ENCODE data around the gene MPRIP. TPM values are rescaled to one million over a fixed set of nuclear protein-coding genes. Genes with fewer than 3 reads are reported as not detected.

MPRIP gene
- total RNA-seq, 1 experiment from 2014 or later: 284 TPM

DNA sequence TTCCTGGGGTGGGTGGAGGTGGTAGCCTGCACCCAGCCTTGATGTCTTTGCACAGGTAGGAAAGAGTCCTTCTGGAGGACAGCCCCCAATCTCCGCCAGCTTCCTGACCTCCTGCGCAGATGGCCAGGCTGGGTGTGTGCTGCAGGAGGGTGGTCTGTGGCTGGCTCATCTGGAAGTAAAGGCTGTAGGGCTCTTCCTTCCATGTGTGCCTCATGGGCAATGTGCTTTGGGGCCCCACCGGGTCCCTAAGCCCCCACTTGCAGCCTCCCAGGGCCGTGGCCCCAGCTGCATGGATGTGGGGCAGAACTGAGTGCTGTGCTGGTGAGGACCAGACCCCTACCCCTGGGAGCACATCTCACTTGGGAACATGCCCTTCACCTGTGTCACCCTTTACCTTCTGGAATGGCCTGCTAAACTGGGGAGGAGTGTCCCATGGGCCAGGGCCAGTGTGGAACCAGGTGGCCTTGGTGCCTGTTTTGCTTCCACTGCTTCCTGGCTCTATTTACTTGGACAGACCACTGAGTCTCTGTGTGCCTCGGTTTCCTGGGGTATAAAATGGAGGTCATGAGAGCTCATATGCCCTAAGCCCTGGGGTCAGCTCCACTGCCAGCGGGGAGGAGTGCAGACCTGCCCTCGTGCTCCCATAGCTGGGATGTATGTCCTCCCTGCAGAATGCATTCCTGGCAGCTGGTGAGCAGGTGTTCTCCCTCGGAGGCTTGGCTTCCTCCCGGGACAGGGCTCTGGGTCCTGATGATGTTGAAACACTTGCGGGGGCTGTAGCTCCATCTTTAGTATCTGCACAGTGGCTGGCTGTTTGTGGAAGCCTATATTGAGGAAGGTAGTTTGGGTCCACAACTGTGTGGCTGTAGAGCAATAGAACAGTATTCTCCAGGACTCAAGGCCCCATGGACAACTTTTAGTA, 18.0 kb downstream of the MPRIP start:
- no TSS peak for BruUV-seq (replicated peaks)
- no peak overlapping the region for H3K4me3 ChIP-seq (ENCODE audit: low read depth, low read length)
- H3K4me1 Mint-ChIP-seq (ENCODE audit: low read depth, unreplicated experiment): peaks cover 17% of the 10 kb centered on the region
- peaks cover 3% of the 10 kb centered on the region; the same call in 1 of the 2 replicates for H3K36me3 ChIP-seq (ENCODE audit: control insufficient read depth, insufficient read depth, low read length)
- H3K27me3 Mint-ChIP-seq (ENCODE audit: insufficient read depth, unreplicated experiment): no peaks in the 10 kb centered on the region
- no peaks in the 10 kb centered on the region for H3K4me1 ChIP-seq
- TF ChIP-seq, protein P1, sequence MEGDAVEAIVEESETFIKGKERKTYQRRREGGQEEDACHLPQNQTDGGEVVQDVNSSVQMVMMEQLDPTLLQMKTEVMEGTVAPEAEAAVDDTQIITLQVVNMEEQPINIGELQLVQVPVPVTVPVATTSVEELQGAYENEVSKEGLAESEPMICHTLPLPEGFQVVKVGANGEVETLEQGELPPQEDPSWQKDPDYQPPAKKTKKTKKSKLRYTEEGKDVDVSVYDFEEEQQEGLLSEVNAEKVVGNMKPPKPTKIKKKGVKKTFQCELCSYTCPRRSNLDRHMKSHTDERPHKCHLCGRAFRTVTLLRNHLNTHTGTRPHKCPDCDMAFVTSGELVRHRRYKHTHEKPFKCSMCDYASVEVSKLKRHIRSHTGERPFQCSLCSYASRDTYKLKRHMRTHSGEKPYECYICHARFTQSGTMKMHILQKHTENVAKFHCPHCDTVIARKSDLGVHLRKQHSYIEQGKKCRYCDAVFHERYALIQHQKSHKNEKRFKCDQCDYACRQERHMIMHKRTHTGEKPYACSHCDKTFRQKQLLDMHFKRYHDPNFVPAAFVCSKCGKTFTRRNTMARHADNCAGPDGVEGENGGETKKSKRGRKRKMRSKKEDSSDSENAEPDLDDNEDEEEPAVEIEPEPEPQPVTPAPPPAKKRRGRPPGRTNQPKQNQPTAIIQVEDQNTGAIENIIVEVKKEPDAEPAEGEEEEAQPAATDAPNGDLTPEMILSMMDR (IDR thresholded peaks at IDR 0.05; ENCODE audit: insufficient read depth in 1 of 2, low read depth in 1 of 2, low read length in 1 of 2, severe bottlenecking in 1 of 2, unreplicated experiment in 1 of 2): no peak
- ChIA-PET POLR2A (no interaction called here), CTCF (no interaction called here)
- no peak overlapping the region for H3K27ac Mint-ChIP-seq (ENCODE audit: unreplicated experiment)
- H3K9me3 ChIP-seq: no peaks in the 10 kb centered on the region
- H3K9me3 Mint-ChIP-seq (ENCODE audit: unreplicated experiment): no peaks in the 10 kb centered on the region
- H3K36me3 Mint-ChIP-seq (ENCODE audit: insufficient read depth, unreplicated experiment): peaks cover 64% of the 10 kb centered on the region
- intact Hi-C loops (cut with micrococcal nuclease; ENCODE audit: unreplicated experiment): no loop called here
- no peak for DNase-seq
- H3K4me3 Mint-ChIP-seq (ENCODE audit: unreplicated experiment): no peak overlapping the region
- H3K27me3 ChIP-seq (replicated peaks; ENCODE audit: control insufficient read depth, insufficient read depth, low read length): no peaks in the 10 kb centered on the region

DNA sequence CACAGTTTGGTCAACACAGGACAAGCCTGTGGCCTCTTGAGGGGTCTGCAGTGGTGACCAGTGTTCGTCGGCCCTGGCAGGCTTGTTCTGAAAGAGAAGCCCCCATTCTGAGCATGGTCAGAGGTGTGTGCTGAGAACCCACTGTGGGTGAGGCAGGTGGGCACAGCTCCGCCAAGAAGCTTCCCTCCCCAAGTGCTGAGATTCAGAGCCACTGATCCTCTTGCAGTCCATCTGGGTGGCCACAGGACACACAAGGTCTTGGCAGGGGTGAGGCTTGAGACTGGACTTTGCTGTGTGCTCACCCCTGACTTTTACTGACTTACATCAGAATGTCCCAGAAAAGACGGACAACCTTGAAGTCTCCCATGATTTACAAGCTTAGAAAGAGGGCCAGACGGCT, 18.7 kb downstream of the MPRIP start:
- Mint-ChIP-seq H3K27ac (ENCODE audit: unreplicated experiment) (no peak overlapping the region), H3K4me1 (ENCODE audit: low read depth, unreplicated experiment) (peaks cover 17% of the 10 kb centered on the region), H3K27me3 (ENCODE audit: insufficient read depth, unreplicated experiment) (no peaks in the 10 kb centered on the region), H3K4me3 (ENCODE audit: unreplicated experiment) (no peak overlapping the region), H3K36me3 (ENCODE audit: insufficient read depth, unreplicated experiment) (peaks cover 67% of the 10 kb centered on the region), H3K9me3 (ENCODE audit: unreplicated experiment) (no peaks in the 10 kb centered on the region)
- TF ChIP-seq, protein P1 (IDR thresholded peaks at IDR 0.05; ENCODE audit: insufficient read depth in 1 of 2, low read depth in 1 of 2, low read length in 1 of 2, severe bottlenecking in 1 of 2, unreplicated experiment in 1 of 2): no peak
- Histone ChIP-seq H3K36me3 (ENCODE audit: control insufficient read depth, insufficient read depth, low read length) (peaks cover 3% of the 10 kb centered on the region; the same call in 1 of the 2 replicates), H3K27me3 (replicated peaks; ENCODE audit: control insufficient read depth, insufficient read depth, low read length) (no peaks in the 10 kb centered on the region), H3K4me1 (no peaks in the 10 kb centered on the region), H3K9me3 (no peaks in the 10 kb centered on the region), H3K4me3 (ENCODE audit: low read depth, low read length) (no peak overlapping the region)
- intact Hi-C loops (cut with micrococcal nuclease; ENCODE audit: unreplicated experiment): no loop called here
- BruUV-seq (replicated peaks): no TSS peak
- no peak for DNase-seq
- ChIA-PET CTCF (no interaction called here), POLR2A (no interaction called here)

DNA sequence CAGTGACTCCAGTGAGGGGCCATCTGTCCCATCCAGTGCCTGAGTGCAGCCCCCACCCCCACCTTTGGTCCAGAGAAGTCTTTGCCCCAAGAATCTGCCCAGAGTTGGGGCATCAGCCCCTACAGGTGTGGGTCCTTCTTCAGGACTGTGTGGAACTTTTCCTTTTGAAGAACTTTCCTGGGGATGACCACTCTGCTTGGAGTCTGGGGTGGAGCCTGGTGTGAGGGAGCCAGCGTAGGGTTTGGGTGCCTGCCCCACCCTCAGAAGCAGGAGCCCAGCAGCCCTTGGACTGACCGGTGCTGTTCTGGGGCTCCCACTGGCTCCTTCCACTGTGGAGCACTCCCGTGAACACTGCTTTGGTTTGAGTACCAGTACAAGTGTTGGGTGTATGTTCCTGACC, 19.3 kb downstream of the MPRIP start:
- ChIA-PET POLR2A (no interaction called here), CTCF (no interaction called here)
- intact Hi-C loops (cut with micrococcal nuclease; ENCODE audit: unreplicated experiment): no loop called here
- Mint-ChIP-seq H3K27me3 (ENCODE audit: insufficient read depth, unreplicated experiment) (no peaks in the 10 kb centered on the region), H3K4me3 (ENCODE audit: unreplicated experiment) (no peak overlapping the region), H3K27ac (ENCODE audit: unreplicated experiment) (no peak overlapping the region), H3K4me1 (ENCODE audit: low read depth, unreplicated experiment) (peaks cover 17% of the 10 kb centered on the region), H3K36me3 (ENCODE audit: insufficient read depth, unreplicated experiment) (peaks cover 71% of the 10 kb centered on the region), H3K9me3 (ENCODE audit: unreplicated experiment) (no peaks in the 10 kb centered on the region)
- TF ChIP-seq, protein P1 (IDR thresholded peaks at IDR 0.05; ENCODE audit: insufficient read depth in 1 of 2, low read depth in 1 of 2, low read length in 1 of 2, severe bottlenecking in 1 of 2, unreplicated experiment in 1 of 2): no peak
- H3K36me3 ChIP-seq (ENCODE audit: control insufficient read depth, insufficient read depth, low read length): peaks cover 3% of the 10 kb centered on the region; the same call in 1 of the 2 replicates
- 0 out of 2 replicates have a peak, but pooled peaks cover 4% of the 10 kb centered on the region for H3K4me1 ChIP-seq
- DNase-seq: no peak
- no peaks in the 10 kb centered on the region for H3K27me3 ChIP-seq (replicated peaks; ENCODE audit: control insufficient read depth, insufficient read depth, low read length)
- BruUV-seq (replicated peaks): no TSS peak
- H3K9me3 ChIP-seq: no peaks in the 10 kb centered on the region
- H3K4me3 ChIP-seq (ENCODE audit: low read depth, low read length): no peak overlapping the region
